ENCODE measurements around the gene ASPHD2.
"Not testable (repeated sequence)": the region's sequence is repeated elsewhere in the genome, so short reads cannot be mapped to it uniquely, and the experiment has no call there.

Gene ASPHD2

GRCh38 chr22:26395926-26396325 is 33.1 kb upstream of the ASPHD2 start:
- H3K4me1 ChIP-seq (ENCODE audit: control insufficient read depth, insufficient read depth, low read length, poor library complexity, severe bottlenecking), result no peaks in the 10 kb centered on the region
- no peak overlapping the region for H3K4me3 ChIP-seq (ENCODE audit: extremely low read depth, insufficient read depth, low read length, poor library complexity, severe bottlenecking)
- no peak overlapping the region for H3K27ac ChIP-seq (ENCODE audit: low read depth, low read length, severe bottlenecking)
- H3K36me3 ChIP-seq (ENCODE audit: control insufficient read depth, insufficient read depth, low read length), result no peaks in the 10 kb centered on the region
- WGBS, 2 experiments (ENCODE audit: insufficient coverage in 2 of 2), result 44 to 56% methylated on average over 3 to 4 of the region's 5 CpGs
- no peaks in the 10 kb centered on the region for H3K9me3 ChIP-seq (ENCODE audit: control insufficient read depth, low read length)

- no peaks in the 10 kb centered on the region for H3K9me3 ChIP-seq (ENCODE audit: control insufficient read depth, low read length)
- no peak overlapping the region for H3K4me3 ChIP-seq (ENCODE audit: extremely low read depth, insufficient read depth, low read length, poor library complexity, severe bottlenecking)
- 9 to 25% methylated on average over 2 of the region's 3 CpGs for WGBS, 2 experiments (ENCODE audit: insufficient coverage in 2 of 2)
- no peak overlapping the region for H3K27ac ChIP-seq (ENCODE audit: low read depth, low read length, severe bottlenecking)
- no peaks in the 10 kb centered on the region for H3K4me1 ChIP-seq (ENCODE audit: control insufficient read depth, insufficient read depth, low read length, poor library complexity, severe bottlenecking)
- H3K36me3 ChIP-seq (ENCODE audit: control insufficient read depth, insufficient read depth, low read length), result no peaks in the 10 kb centered on the region
Observed at GRCh38 chr22:26398741-26399153, 30.3 kb upstream of the ASPHD2 start.

GRCh38 chr22:26399289-26399688 is 29.8 kb upstream of the ASPHD2 start:
- H3K4me3 ChIP-seq (ENCODE audit: extremely low read depth, insufficient read depth, low read length, poor library complexity, severe bottlenecking), result no peak overlapping the region
- no CpG with 5 or more reads among the region's 1 CpG for WGBS, 2 experiments (ENCODE audit: insufficient coverage in 2 of 2)
- no peaks in the 10 kb centered on the region for H3K9me3 ChIP-seq (ENCODE audit: control insufficient read depth, low read length)
- no peaks in the 10 kb centered on the region for H3K36me3 ChIP-seq (ENCODE audit: control insufficient read depth, insufficient read depth, low read length)
- H3K27ac ChIP-seq (ENCODE audit: low read depth, low read length, severe bottlenecking), result no peak overlapping the region
- no peaks in the 10 kb centered on the region for H3K4me1 ChIP-seq (ENCODE audit: control insufficient read depth, insufficient read depth, low read length, poor library complexity, severe bottlenecking)

- Histone ChIP-seq H3K9me3 (ENCODE audit: control insufficient read depth, low read length) (peaks cover 5% of the 10 kb centered on the region), H3K27ac (ENCODE audit: low read depth, low read length, severe bottlenecking) (no peak overlapping the region), H3K4me3 (ENCODE audit: extremely low read depth, insufficient read depth, low read length, poor library complexity, severe bottlenecking) (no peak overlapping the region), H3K4me1 (ENCODE audit: control insufficient read depth, insufficient read depth, low read length, poor library complexity, severe bottlenecking) (no peaks in the 10 kb centered on the region), H3K36me3 (ENCODE audit: control insufficient read depth, insufficient read depth, low read length) (no peaks in the 10 kb centered on the region)
- WGBS, 2 experiments (ENCODE audit: insufficient coverage in 2 of 2), result 84 to 95% methylated on average over 4 to 5 of the region's 5 CpGs
Observed at GRCh38 chr22:26401726-26402125, 27.3 kb upstream of the ASPHD2 start.

GRCh38 chr22:26404851-26405421 is 24.1 kb upstream of the ASPHD2 start:
- 40 to 48% methylated on average over 4 to 6 of the region's 6 CpGs for WGBS, 2 experiments (ENCODE audit: insufficient coverage in 2 of 2)
- H3K4me3 ChIP-seq (ENCODE audit: extremely low read depth, insufficient read depth, low read length, poor library complexity, severe bottlenecking), result no peak overlapping the region
- H3K36me3 ChIP-seq (ENCODE audit: control insufficient read depth, insufficient read depth, low read length), result no peaks in the 10 kb centered on the region
- H3K27ac ChIP-seq (ENCODE audit: low read depth, low read length, severe bottlenecking), result no peak overlapping the region
- H3K9me3 ChIP-seq (ENCODE audit: control insufficient read depth, low read length), result peaks cover 5% of the 10 kb centered on the region
- no peaks in the 10 kb centered on the region for H3K4me1 ChIP-seq (ENCODE audit: control insufficient read depth, insufficient read depth, low read length, poor library complexity, severe bottlenecking)

- H3K27ac ChIP-seq (ENCODE audit: low read depth, low read length, severe bottlenecking), result no peak overlapping the region
- H3K4me1 ChIP-seq (ENCODE audit: control insufficient read depth, insufficient read depth, low read length, poor library complexity, severe bottlenecking), result no peaks in the 10 kb centered on the region
- H3K4me3 ChIP-seq (ENCODE audit: extremely low read depth, insufficient read depth, low read length, poor library complexity, severe bottlenecking), result no peak overlapping the region
- 89 to 94% methylated on average over 2 to 4 of the region's 4 CpGs for WGBS, 2 experiments (ENCODE audit: insufficient coverage in 2 of 2)
- peaks cover 5% of the 10 kb centered on the region for H3K9me3 ChIP-seq (ENCODE audit: control insufficient read depth, low read length)
- no peaks in the 10 kb centered on the region for H3K36me3 ChIP-seq (ENCODE audit: control insufficient read depth, insufficient read depth, low read length)
Observed at GRCh38 chr22:26406118-26406517, 22.9 kb upstream of the ASPHD2 start.

GRCh38 chr22:26408562-26409220 is 20.4 kb upstream of the ASPHD2 start:
- 88 to 100% methylated on average over 5 to 6 of the region's 7 CpGs for WGBS, 2 experiments (ENCODE audit: insufficient coverage in 2 of 2)
- not testable (repeated sequence) for H3K4me3 ChIP-seq (ENCODE audit: extremely low read depth, insufficient read depth, low read length, poor library complexity, severe bottlenecking); H3K27ac ChIP-seq (ENCODE audit: low read depth, low read length, severe bottlenecking); H3K9me3 ChIP-seq (ENCODE audit: control insufficient read depth, low read length); H3K36me3 ChIP-seq (ENCODE audit: control insufficient read depth, insufficient read depth, low read length); H3K4me1 ChIP-seq (ENCODE audit: control insufficient read depth, insufficient read depth, low read length, poor library complexity, severe bottlenecking)

- Histone ChIP-seq H3K4me1 (ENCODE audit: control insufficient read depth, insufficient read depth, low read length, poor library complexity, severe bottlenecking) (no peaks in the 10 kb centered on the region), H3K27ac (ENCODE audit: low read depth, low read length, severe bottlenecking) (no peak overlapping the region), H3K9me3 (ENCODE audit: control insufficient read depth, low read length) (peaks cover 5% of the 10 kb centered on the region), H3K4me3 (ENCODE audit: extremely low read depth, insufficient read depth, low read length, poor library complexity, severe bottlenecking) (no peak overlapping the region), H3K36me3 (ENCODE audit: control insufficient read depth, insufficient read depth, low read length) (no peaks in the 10 kb centered on the region)
- 49 to 81% methylated on average over 2 to 3 of the region's 5 CpGs for WGBS, 2 experiments (ENCODE audit: insufficient coverage in 2 of 2)
Observed at GRCh38 chr22:26409719-26410335, 19.2 kb upstream of the ASPHD2 start.

GRCh38 chr22:26410386-26410785 is 18.7 kb upstream of the ASPHD2 start:
- 78 to 93% methylated on average over 1 to 2 of the region's 5 CpGs for WGBS, 2 experiments (ENCODE audit: insufficient coverage in 2 of 2)
- H3K9me3 ChIP-seq (ENCODE audit: control insufficient read depth, low read length), result peaks cover 5% of the 10 kb centered on the region
- no peak overlapping the region for H3K27ac ChIP-seq (ENCODE audit: low read depth, low read length, severe bottlenecking)
- H3K4me1 ChIP-seq (ENCODE audit: control insufficient read depth, insufficient read depth, low read length, poor library complexity, severe bottlenecking), result no peaks in the 10 kb centered on the region
- no peak overlapping the region for H3K4me3 ChIP-seq (ENCODE audit: extremely low read depth, insufficient read depth, low read length, poor library complexity, severe bottlenecking)
- H3K36me3 ChIP-seq (ENCODE audit: control insufficient read depth, insufficient read depth, low read length), result no peaks in the 10 kb centered on the region

GRCh38 chr22:26414347-26414746 is 14.7 kb upstream of the ASPHD2 start:
- H3K4me3 ChIP-seq (ENCODE audit: extremely low read depth, insufficient read depth, low read length, poor library complexity, severe bottlenecking), result no peak overlapping the region
- H3K9me3 ChIP-seq (ENCODE audit: control insufficient read depth, low read length), result no peaks in the 10 kb centered on the region
- H3K4me1 ChIP-seq (ENCODE audit: control insufficient read depth, insufficient read depth, low read length, poor library complexity, severe bottlenecking), result peaks cover 16% of the 10 kb centered on the region
- 93% methylated on average over 3 to 4 of the region's 4 CpGs for WGBS, 2 experiments (ENCODE audit: insufficient coverage in 2 of 2)
- H3K36me3 ChIP-seq (ENCODE audit: control insufficient read depth, insufficient read depth, low read length), result no peaks in the 10 kb centered on the region
- no peak overlapping the region for H3K27ac ChIP-seq (ENCODE audit: low read depth, low read length, severe bottlenecking)

GRCh38 chr22:26416256-26416655 is 12.8 kb upstream of the ASPHD2 start:
- Histone ChIP-seq H3K4me3 (ENCODE audit: extremely low read depth, insufficient read depth, low read length, poor library complexity, severe bottlenecking) (no peak overlapping the region), H3K36me3 (ENCODE audit: control insufficient read depth, insufficient read depth, low read length) (no peaks in the 10 kb centered on the region), H3K27ac (ENCODE audit: low read depth, low read length, severe bottlenecking) (no peak overlapping the region), H3K4me1 (ENCODE audit: control insufficient read depth, insufficient read depth, low read length, poor library complexity, severe bottlenecking) (peaks cover 16% of the 10 kb centered on the region), H3K9me3 (ENCODE audit: control insufficient read depth, low read length) (no peaks in the 10 kb centered on the region)
- WGBS, 2 experiments (ENCODE audit: insufficient coverage in 2 of 2), result 100% methylated on average over 1 of the region's 4 CpGs; no CpG with 5 or more reads in 1 of the 2 experiments

Measured in mesodermal cell (in vitro differentiated cells).